Measurements from ENCODE around the gene JPT2.
A peak's percentile ranks its signal among the peaks of the same experiment; 100 is the strongest.

Gene JPT2

DNA sequence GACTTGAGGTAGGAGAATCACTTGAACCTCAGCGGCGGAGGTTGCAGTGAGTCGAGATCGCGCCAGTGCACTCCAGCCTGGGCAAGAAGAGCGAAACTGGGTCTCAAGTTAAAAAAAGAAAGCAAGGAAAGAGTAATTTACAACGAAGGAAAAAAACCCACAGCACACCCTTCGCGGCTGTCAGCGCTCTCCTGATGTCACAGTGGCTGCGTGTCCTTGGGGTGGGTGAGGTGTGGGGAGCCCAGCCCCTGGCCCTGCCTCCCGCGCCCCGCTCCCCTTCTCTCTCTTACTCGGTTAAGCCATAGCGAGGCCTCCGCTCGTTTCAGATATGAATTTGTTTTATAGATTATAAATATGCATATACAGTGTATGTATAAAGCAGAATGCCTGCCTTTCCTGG is 740 bp upstream of the JPT2 start:
- DNase-seq, result no peak

DNA sequence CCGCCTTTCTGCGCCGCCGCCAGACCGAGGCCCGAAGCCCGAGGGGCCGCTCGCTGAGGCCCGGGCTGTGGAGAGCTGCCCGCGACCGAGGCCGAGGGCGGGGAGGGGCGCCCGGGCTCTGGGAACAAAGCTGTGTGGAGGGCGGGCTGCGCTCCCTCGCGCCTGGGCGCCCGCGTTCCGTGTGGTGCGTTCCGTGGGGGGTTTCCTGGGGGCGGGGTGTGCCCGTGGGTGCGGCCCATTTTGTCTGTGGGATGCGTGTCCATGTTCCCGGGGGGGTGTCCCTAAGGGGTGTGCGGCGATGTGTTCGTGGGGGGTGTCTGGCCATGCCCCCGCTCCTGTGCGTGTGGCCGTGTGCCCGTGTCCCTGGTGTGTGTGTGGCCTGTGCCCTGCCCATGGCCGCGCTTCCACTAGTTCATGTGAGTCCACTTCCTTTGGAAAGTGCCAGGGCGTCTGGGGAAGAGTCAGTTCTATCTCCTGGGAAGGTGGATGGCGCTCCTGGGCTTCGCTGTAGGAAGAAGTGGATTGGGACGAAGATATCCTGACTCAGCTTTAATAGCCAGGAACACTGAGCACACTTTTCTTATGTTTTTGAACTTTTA is 520 bp downstream of the JPT2 start:
- DNase-seq, result peak; percentile 26

DNA sequence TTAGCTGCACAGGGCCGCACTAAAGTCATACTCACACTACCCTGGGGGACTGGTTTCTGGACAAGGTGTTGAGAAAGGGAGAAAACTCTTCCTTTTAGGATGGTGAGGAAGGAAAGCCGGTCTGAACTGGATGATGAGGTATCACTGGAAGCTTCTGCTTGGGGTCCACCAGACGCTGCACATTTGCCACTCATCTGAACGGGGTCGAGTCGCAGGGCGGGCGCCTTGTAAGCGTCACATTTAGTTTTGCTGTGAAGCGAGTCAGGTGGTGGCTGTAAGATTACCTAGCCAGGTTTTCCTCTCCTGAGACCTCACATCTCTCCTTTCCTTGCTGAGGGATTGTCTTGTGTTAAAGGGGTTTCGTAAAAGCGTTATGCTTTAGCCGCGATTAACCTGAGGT is 2.3 kb downstream of the JPT2 start:
- DNase-seq, result no peak

GRCh38 chr16:1681032-1681431 is 3.0 kb downstream of the JPT2 start:
- no peak for DNase-seq

DNA sequence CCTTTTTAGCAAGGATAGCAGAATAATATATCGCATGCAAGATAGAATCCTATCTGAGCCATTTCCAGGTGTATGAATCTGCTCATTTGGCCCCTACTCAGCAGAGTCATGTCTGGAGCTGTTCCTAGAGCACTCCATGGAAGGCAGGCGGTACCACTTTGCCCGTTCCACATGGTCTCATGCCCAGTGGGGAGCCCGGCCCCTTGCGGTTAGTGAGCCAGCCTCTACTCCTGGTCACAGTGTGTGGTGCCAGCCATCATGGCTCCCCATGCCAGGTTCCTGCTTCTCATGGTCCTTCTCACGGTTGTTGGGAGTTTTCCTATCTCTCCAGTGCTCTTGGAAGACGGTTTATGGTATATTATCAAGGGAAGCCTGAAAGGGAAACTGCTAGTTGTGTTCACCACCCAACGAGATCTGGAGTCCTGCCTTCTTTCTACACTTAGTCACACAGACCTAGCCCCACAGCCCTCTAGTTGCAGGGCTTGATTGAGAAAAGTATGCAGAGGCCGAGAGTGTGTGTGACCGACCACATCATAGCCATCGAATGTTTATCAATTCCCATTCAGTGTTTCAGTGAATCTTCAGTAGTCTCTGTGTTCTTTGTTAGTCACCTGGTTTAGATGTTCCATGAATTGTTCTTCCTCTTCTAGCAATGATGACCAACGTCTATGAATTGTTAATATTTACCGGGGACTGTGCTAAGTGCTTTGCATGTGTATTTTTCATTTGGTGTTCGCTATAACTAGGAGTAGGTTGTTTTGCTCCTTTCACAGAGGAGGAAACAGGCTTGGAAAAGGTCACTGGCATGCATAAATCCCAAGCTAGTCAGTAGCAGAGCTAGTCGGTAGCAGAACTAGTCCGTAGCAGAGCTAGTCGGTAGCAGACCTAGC is 9.6 kb downstream of the JPT2 start:
- no peak for DNase-seq

- DNase-seq, result no peak
Measured at GRCh38 chr16:1688807-1689560, 10.9 kb downstream of the JPT2 start.

- DNase-seq, result no peak
Measured at GRCh38 chr16:1689853-1690252, 11.8 kb downstream of the JPT2 start.

GRCh38 chr16:1690810-1691209 is 12.7 kb downstream of the JPT2 start:
- DNase-seq, result no peak

- no peak for DNase-seq
Measured at GRCh38 chr16:1691276-1691675, 13.2 kb downstream of the JPT2 start.

DNA sequence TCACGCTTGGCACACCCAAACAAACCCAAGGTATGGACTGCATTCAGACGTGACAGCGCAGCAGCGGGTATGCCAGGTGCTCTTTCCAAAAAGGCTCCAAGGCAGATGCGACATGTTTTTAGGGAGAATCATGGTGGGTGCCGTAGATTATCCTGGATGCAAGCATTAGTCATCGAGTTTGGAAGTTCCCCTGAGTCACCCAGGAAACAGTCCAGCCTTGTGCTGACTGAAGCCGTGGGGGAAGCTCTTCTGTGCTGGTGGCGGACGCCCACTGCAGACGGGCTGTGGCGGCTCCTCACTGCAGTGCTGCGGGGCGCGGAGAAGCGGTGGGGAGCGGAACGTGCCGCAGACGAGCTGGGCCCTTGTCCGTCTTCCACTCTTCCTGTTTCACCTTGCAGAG is 13.9 kb downstream of the JPT2 start:
- no peak for DNase-seq

GRCh38 chr16:1696863-1697262 is 18.8 kb downstream of the JPT2 start:
- DNase-seq, result no peak

DNA sequence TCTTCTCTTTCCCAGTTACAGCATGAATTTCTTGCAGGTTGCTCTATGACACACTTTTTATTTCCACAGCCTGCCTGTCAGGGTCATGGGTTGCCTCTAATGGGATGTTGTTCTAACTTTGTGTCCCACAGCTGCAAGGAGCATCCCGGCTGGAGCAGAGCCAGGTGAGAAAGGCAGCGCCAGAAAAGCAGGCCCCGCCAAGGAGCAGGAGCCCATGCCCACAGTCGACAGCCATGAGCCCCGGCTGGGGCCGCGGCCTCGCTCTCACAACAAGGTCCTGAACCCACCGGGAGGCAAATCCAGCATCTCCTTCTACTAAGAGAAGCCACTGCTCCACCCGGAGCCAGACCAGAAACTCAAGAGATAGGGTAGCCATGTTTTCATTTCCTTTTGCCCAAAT is 20.6 kb downstream of the JPT2 start:
- DNase-seq, result no peak

DNA sequence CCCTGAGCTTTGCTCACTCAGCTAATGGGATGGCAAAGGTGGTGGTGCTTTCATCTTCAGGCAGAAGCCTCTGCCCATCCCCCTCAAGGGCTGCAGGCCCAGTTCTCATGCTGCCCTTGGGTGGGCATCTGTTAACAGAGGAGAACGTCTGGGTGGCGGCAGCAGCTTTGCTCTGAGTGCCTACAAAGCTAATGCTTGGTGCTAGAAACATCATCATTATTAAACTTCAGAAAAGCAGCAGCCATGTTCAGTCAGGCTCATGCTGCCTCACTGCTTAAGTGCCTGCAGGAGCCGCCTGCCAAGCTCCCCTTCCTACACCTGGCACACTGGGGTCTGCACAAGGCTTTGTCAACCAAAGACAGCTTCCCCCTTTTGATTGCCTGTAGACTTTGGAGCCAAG is 22.2 kb downstream of the JPT2 start:
- no peak for DNase-seq

GRCh38 chr16:1701216-1701878 is 23.3 kb downstream of the JPT2 start:
- no peak for DNase-seq

- peak; percentile 50 for DNase-seq
Measured at GRCh38 chr16:1705324-1705687, 27.2 kb downstream of the JPT2 start.

DNA sequence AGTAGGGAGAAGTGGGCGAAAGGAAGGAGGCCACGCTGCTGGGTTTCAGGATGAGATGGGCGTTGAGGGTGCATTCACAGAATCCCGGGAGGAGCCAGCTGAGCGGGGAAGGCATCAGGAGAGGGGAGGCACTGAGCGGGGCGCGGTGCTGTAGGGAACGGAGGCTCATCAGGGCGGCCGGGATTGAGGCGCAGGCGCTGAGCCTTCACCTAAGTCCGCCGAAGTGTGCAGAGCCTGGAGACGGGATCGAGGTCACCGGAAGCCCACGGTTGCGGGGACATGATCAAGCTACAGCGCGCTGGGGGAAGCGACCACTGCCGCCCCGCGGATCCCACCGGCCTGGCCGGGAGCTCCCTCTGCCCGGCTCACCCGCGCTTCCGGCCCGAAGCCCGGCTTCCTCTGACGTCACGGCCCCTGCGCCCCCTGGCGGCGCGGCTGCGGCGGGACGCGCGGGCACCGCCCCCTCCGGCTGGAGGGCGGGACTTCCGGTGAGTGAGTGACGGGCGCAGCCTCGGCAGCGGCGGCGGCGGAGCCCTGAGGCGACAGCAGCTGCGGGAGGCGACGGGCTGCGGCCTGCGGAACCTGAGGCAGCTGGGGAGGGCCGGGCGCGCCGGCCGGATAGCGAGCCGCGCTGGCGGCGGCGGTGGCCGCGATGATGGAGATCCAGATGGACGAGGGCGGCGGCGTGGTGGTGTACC is 27.8 kb downstream of the JPT2 start, which contains the start of gene MAPK8IP3:
MAPK8IP3 (plus strand) TSS at position 508 of the 698 bp plus-strand sequence; CDS start at position 653, 145 bp downstream.
- DNase-seq, result peak; percentile 95

DNA sequence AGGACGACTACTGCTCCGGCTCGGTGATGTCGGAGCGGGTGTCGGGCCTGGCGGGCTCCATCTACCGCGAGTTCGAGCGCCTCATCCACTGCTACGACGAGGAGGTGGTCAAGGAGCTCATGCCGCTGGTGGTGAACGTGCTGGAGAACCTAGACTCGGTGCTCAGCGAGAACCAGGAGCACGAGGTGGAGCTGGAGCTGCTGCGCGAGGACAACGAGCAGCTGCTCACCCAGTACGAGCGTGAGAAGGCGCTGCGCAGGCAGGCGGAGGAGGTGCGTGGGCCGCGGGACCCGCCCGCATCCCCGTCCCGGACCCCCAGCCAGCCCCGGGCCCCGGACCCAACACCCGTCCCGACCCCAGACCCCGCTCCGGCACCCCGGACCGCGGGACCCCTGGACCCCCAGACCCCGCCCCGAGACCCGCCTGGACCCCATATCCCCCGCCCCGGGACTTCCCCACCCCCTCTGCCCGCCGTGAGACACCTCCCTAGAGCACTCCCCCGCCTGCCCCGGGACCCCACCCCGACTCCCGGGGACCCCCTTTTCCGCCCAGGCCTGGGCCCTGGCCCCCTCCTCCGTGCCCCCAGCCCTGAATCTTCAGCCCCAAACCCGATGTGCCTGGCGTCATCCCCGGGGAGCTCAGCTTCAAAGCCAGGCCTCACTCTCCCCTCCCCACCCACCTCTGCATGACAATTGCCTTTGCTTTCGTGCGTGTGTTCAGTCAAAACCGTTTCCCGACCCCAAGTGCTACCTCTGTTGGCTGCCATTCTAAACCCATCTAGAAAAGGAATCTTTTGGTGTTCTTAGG is 28.5 kb downstream of the JPT2 start:
- peak; percentile 28 for DNase-seq

- DNase-seq, result peak; percentile 20
Measured at GRCh38 chr16:1707193-1707790, 29.2 kb downstream of the JPT2 start.

GRCh38 chr16:1708083-1708767 is 30.1 kb downstream of the JPT2 start:
- no peak for DNase-seq

GRCh38 chr16:1708768-1709180 is 30.7 kb downstream of the JPT2 start:
- DNase-seq, result no peak

GRCh38 chr16:1709356-1709755 is 31.3 kb downstream of the JPT2 start:
- no peak for DNase-seq

Data from activated CD4-positive, alpha-beta T cell treated with anti-CD3 and anti-CD28 coated beads, Interleukin-10, Interleukin-2, amounts not matched to agents 100 ng/mL and 50 ng/mL, durations not matched to agents 16 hours and 8 hours (primary cell).